H9 (cell line): Measurements from ENCODE around the gene TBC1D22A. TPM values are rescaled to one million over a fixed set of nuclear protein-coding genes. Genes with fewer than 3 reads are reported as not detected.

Source experiments
- DNase-seq: peaks from one replicate; pipeline ENCODE4 v3.0.0-alpha.2; 2017
- H2AFZ ChIP-seq: one replicate; pipeline ENCODE4 v1.6.1; 2013; ENCODE audit warnings: mild to moderate bottlenecking, low read length, control low read depth, moderate library complexity
- H2AK5ac ChIP-seq: 2 replicates; pipeline ENCODE4 v1.6.1; 2013; ENCODE audit warnings: low read length, control low read depth, mixed read lengths; ENCODE audit not compliant: insufficient read length
- H2BK120ac ChIP-seq: one replicate; pipeline ENCODE4 v1.6.1; 2013; ENCODE audit warnings: low read depth, mild to moderate bottlenecking, low read length, control low read depth, inconsistent platforms; ENCODE audit not compliant: poor library complexity, severe bottlenecking
- H2BK12ac ChIP-seq: 2 replicates; pipeline ENCODE4 v1.6.1; 2013; ENCODE audit warnings: low read length, control low read depth, mixed read lengths, low read depth; ENCODE audit not compliant: insufficient read length
- H2BK15ac ChIP-seq: 2 replicates; pipeline ENCODE4 v1.6.1; 2013; ENCODE audit warnings: low read depth, low read length, control low read depth
- H2BK20ac ChIP-seq: one replicate; pipeline ENCODE4 v1.6.1; 2013; ENCODE audit warnings: low read depth, mild to moderate bottlenecking, low read length, control low read depth, inconsistent platforms; ENCODE audit not compliant: poor library complexity, severe bottlenecking
- H2BK5ac ChIP-seq: 2 replicates; pipeline ENCODE4 v1.6.1; 2013; ENCODE audit warnings: low read length, control low read depth, mixed read lengths; ENCODE audit not compliant: insufficient read length
- H3K14ac ChIP-seq: 2 replicates; pipeline ENCODE4 v1.6.1; 2013; ENCODE audit warnings: low read length, control low read depth; ENCODE audit not compliant: insufficient read depth
- H3K18ac ChIP-seq: 2 replicates; pipeline ENCODE4 v1.6.1; 2013; ENCODE audit warnings: low read depth, mild to moderate bottlenecking, mixed read lengths, low read length, control low read depth; ENCODE audit not compliant: insufficient read length
- H3K23ac ChIP-seq: 2 replicates; pipeline ENCODE4 v1.6.1; 2013; ENCODE audit warnings: low read length, control low read depth, mixed read lengths, low read depth; ENCODE audit not compliant: insufficient read length
- H3K23me2 ChIP-seq: 2 replicates; pipeline ENCODE4 v1.6.1; 2013; ENCODE audit warnings: low read depth, mild to moderate bottlenecking, mixed read lengths, low read length, control low read depth; ENCODE audit not compliant: insufficient read length, poor library complexity, severe bottlenecking
- H3K27ac ChIP-seq: 2 replicates; pipeline ENCODE4 v1.5.1; 2013; ENCODE audit warnings: low read length, control low read depth, mixed read lengths, low read depth; ENCODE audit not compliant: insufficient read length
- H3K27me3 ChIP-seq: 2 replicates; pipeline ENCODE4 v1.6.1; 2013; ENCODE audit warnings: low read length, control low read depth, inconsistent platforms; ENCODE audit not compliant: insufficient read depth
- H3K4ac ChIP-seq: 2 replicates; pipeline ENCODE4 v1.6.1; 2013; ENCODE audit warnings: low read depth, mild to moderate bottlenecking, control low read depth, inconsistent platforms, low read length, moderate library complexity
- H3K4me1 ChIP-seq: 2 replicates; pipeline ENCODE4 v1.6.1; 2013; ENCODE audit warnings: low read length, control low read depth, inconsistent platforms; ENCODE audit not compliant: insufficient read depth
- H3K4me2 ChIP-seq: 2 replicates; pipeline ENCODE4 v1.6.1; 2013; ENCODE audit warnings: low read length, control low read depth, mixed read lengths; ENCODE audit not compliant: insufficient read length, insufficient read depth
- H3K56ac ChIP-seq: 2 replicates; pipeline ENCODE4 v1.6.1; 2013; ENCODE audit warnings: low read depth, mild to moderate bottlenecking, mixed read lengths, low read length, control low read depth; ENCODE audit not compliant: insufficient read length
- H3K79me1 ChIP-seq: 2 replicates; pipeline ENCODE4 v1.6.1; 2013; ENCODE audit warnings: low read depth, mild to moderate bottlenecking, moderate library complexity, low read length, control low read depth, inconsistent platforms; ENCODE audit not compliant: insufficient read depth, poor library complexity, severe bottlenecking
- H3K79me2 ChIP-seq: 2 replicates; pipeline ENCODE4 v1.6.1; 2013; ENCODE audit warnings: low read length, control low read depth, inconsistent platforms; ENCODE audit not compliant: insufficient read depth
- H3K9ac ChIP-seq: 2 replicates; pipeline ENCODE4 v1.6.1; 2013; ENCODE audit warnings: low read length, control low read depth, mixed read lengths; ENCODE audit not compliant: insufficient read length; ENCODE audit errors: extremely low read depth
- H3K9me3 ChIP-seq: one replicate; pipeline ENCODE4 v1.6.1; 2013; ENCODE audit warnings: low read depth, low read length, inconsistent platforms; ENCODE audit not compliant: control insufficient read depth
- H3T11ph ChIP-seq: one replicate; pipeline ENCODE4 v1.6.1; 2013; ENCODE audit warnings: mild to moderate bottlenecking, low read length, control low read depth, inconsistent platforms
- H4K20me1 ChIP-seq: one replicate; pipeline ENCODE4 v1.6.1; 2013; ENCODE audit not compliant: control insufficient read depth, insufficient read length, insufficient read depth
- H4K5ac ChIP-seq: 2 replicates; pipeline ENCODE4 v1.6.1; 2013; ENCODE audit warnings: low read depth, mild to moderate bottlenecking, mixed read lengths, low read length, control low read depth; ENCODE audit not compliant: insufficient read length
- H4K8ac ChIP-seq: replicated peaks from 2 replicates; pipeline ENCODE4 v1.6.1; 2013; ENCODE audit warnings: low read length, control low read depth, mixed read lengths, low read depth; ENCODE audit not compliant: insufficient read length
- H4K91ac ChIP-seq: 2 replicates; pipeline ENCODE4 v1.6.1; 2013; ENCODE audit warnings: low read depth, mild to moderate bottlenecking, moderate library complexity, mixed read lengths, low read length, control low read depth; ENCODE audit not compliant: insufficient read length
- H3K27ac Mint-ChIP-seq, 3 experiments: 2 replicates in 2 of 3; 3 replicates in 1 of 3; pipeline ENCODE4 v1.8.0; 2020 to 2021; ENCODE audit warnings: mixed read lengths in 3 of 3, mild to moderate bottlenecking in 1 of 3, moderate library complexity in 1 of 3
- H3K27me3 Mint-ChIP-seq: 2 replicates; pipeline ENCODE4 v1.8.0; 2021; ENCODE audit warnings: low read depth, mild to moderate bottlenecking, moderate library complexity, mixed read lengths
- H3K36me3 Mint-ChIP-seq, 3 experiments: 2 replicates in 2 of 3; 3 replicates in 1 of 3; pipeline ENCODE4 v1.8.0; 2020 to 2021; ENCODE audit warnings: low read depth in 3 of 3, mixed read lengths in 3 of 3; ENCODE audit not compliant: insufficient read depth in 1 of 3
- H3K4me1 Mint-ChIP-seq, 2 experiments: 2 replicates each; pipeline ENCODE4 v1.8.0; 2020; ENCODE audit warnings: mixed read lengths in 2 of 2
- H3K4me3 Mint-ChIP-seq, 2 experiments: 2 replicates in 1 of 2; 3 replicates in 1 of 2; pipeline ENCODE4 v1.8.0; 2020 to 2021; ENCODE audit warnings: mild to moderate bottlenecking in 2 of 2, mixed read lengths in 2 of 2, moderate library complexity in 1 of 2
- H3K9me3 Mint-ChIP-seq, 2 experiments: 2 replicates in 1 of 2; 3 replicates in 1 of 2; pipeline ENCODE4 v1.8.0; 2020; ENCODE audit warnings: mild to moderate bottlenecking in 2 of 2, mixed read lengths in 2 of 2, moderate library complexity in 1 of 2
- CTCF ChIP-seq: fragments of 200-600 bp; sonication (generic); conservative IDR thresholded peaks from 3 replicates; pipeline ENCODE4 v1.8.0; 2021; ENCODE audit warnings: antibody characterized with exemption, mild to moderate bottlenecking
- WGBS: extraction: QIAGEN DNeasy Blood & Tissue Kit; methylation state at CpG from one replicate; pipeline ENCODE4 v1.1.7; 2013; ENCODE audit warnings: missing lambda C conversion rate, low lambda C conversion rate, mixed read lengths; ENCODE audit not compliant: insufficient read length; ENCODE audit errors: extremely low coverage; 5-methylcytosine and 5-hydroxymethylcytosine counted together
- total RNA-seq: library from RNA; stranded (reverse); gene quantifications from 2 replicates; pipeline ENCODE4 v1.2.1, GENCODE V29; 2021

The TBC1D22A gene
- total RNA-seq, 1 experiment from 2014 or later, result 20.8 TPM

- DNase-seq, result no peak
- Histone ChIP-seq H4K91ac (no peak overlapping the region), H4K5ac (no peak overlapping the region), H3K56ac (no peak overlapping the region), H3K79me1 (no peaks in the 10 kb centered on the region), H3T11ph (no peak overlapping the region), H2AFZ (no peak overlapping the region), H4K20me1 (no peaks in the 10 kb centered on the region), H3K23me2 (no peaks in the 10 kb centered on the region), H2BK12ac (no peak overlapping the region), H3K9me3 (no peaks in the 10 kb centered on the region), H4K8ac (no peak overlapping the region), H2BK5ac (no peak overlapping the region), H3K27me3 (no peaks in the 10 kb centered on the region), H3K14ac (no peak overlapping the region), H2AK5ac (no peak overlapping the region), H3K79me2 (no peaks in the 10 kb centered on the region), H2BK120ac (no peak overlapping the region), H3K27ac (no peak overlapping the region), H3K18ac (no peak overlapping the region), H3K23ac (no peak overlapping the region), H3K9ac (no peak overlapping the region), H3K4me2 (no peak overlapping the region), H3K4me1 (no peaks in the 10 kb centered on the region), H2BK15ac (no peak overlapping the region), H2BK20ac (no peak overlapping the region), H3K4ac (no peak overlapping the region)
- H3K36me3 Mint-ChIP-seq, result peaks cover 0 to 3% (median 2%) of the 10 kb centered on the region in 3 experiments; a peak in 3 of 7 replicates
- H3K4me3 Mint-ChIP-seq, result no peak overlapping the region
- H3K9me3 Mint-ChIP-seq, result no peaks in the 10 kb centered on the region
- no CpG with 5 or more reads among the region's 12 CpGs for WGBS
- H3K27me3 Mint-ChIP-seq, result no peaks in the 10 kb centered on the region
- peak overlapping the region; percentile 41 to 68 (median 46); a peak in 4 of 7 replicates for H3K27ac Mint-ChIP-seq
- TF ChIP-seq CTCF, result no peak
- peaks cover 16 to 19% of the 10 kb centered on the region in 2 experiments for H3K4me1 Mint-ChIP-seq
Measured at GRCh38 chr22:46883092-46883910, 120.9 kb downstream of the TBC1D22A start.
